CD4-positive, alpha-beta T cell treated with Interleukin-17A for 1 hour (primary cell): Measurements from ENCODE around the gene TRIM54.

ENCODE experiments used
- DNase-seq: peaks from one replicate; pipeline ENCODE4 v3.0.0-alpha.2; 2020

The TRIM54 gene

GRCh38 chr2:27281855-27282559 lies at the start of gene TRIM54:
TRIM54 (plus strand) TSS chr2:27282429; CDS start chr2:27282732, 303 bp downstream.
- no peak for DNase-seq

DNA sequence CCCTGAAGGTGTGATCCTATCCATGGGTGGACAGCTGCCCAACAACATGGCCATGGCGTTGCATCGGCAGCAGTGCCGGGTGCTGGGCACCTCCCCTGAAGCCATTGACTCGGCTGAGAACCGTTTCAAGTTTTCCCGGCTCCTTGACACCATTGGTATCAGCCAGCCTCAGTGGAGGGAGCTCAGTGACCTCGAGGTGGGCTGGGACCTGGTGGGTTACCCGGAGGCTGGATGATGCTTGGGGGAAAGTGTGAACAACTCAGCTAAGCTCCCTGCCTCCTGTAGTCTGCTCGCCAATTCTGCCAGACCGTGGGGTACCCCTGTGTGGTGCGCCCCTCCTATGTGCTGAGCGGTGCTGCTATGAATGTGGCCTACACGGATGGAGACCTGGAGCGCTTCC lies 48.9 kb upstream of the TRIM54 start:
- DNase-seq, result no peak

GRCh38 chr2:27236136-27236535 lies 46.1 kb upstream of the TRIM54 start:
- no peak for DNase-seq

DNA sequence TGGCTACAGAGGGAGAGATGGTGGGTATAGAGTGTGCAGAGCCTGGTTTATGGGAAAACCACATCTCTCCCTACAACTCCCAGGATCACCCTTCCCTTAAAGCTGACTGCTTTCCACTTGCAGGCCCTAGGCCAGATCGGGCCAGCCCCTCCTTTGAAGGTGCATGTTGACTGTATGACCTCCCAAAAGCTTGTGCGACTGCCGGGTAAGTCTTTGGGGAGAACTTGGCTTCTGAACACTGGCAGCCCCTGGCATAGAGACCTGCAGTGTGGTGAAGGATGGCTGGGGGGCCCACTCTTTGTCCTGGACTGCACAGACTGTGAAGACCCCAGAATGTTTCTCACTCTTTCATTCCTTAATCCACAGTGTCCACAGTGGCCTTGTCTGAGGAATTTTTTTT lies 45.6 kb upstream of the TRIM54 start:
- DNase-seq, result no peak

DNA sequence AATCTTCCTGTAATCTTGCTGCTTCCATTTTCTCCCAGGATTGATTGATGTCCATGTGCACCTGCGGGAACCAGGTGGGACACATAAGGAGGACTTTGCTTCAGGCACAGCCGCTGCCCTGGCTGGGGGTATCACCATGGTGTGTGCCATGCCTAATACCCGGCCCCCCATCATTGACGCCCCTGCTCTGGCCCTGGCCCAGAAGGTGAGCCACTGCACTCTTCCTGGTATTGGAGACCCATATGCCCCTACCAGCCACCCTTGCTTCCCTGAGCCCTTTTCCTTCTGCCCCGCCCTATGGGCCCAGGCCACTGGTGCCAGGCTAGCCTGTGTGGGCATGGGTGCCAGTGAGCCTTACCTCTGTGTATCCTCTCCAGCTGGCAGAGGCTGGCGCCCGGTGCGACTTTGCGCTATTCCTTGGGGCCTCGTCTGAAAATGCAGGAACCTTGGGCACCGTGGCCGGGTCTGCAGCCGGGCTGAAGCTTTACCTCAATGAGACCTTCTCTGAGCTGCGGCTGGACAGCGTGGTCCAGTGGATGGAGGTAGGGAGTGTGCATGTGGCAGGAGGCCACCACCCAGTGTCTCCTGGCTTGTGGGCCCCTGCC lies 44.8 kb upstream of the TRIM54 start:
- no peak for DNase-seq

GRCh38 chr2:27238976-27239375 lies 43.3 kb upstream of the TRIM54 start:
- no peak for DNase-seq

- no peak for DNase-seq
Measured at GRCh38 chr2:27240406-27240805, 41.8 kb upstream of the TRIM54 start.

GRCh38 chr2:27241761-27242613 lies 40.2 kb upstream of the TRIM54 start:
- DNase-seq, result peak; percentile 14

DNA sequence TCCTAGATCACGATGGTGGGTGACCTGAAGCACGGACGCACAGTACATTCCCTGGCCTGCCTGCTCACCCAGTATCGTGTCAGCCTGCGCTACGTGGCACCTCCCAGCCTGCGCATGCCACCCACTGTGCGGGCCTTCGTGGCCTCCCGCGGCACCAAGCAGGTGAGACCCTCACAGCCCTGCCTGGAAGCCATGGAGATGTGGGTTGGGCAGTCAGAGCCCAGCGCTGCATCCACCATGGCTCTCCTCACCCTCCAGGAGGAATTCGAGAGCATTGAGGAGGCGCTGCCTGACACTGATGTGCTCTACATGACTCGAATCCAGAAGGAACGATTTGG lies 39.6 kb upstream of the TRIM54 start:
- DNase-seq, result no peak

DNA sequence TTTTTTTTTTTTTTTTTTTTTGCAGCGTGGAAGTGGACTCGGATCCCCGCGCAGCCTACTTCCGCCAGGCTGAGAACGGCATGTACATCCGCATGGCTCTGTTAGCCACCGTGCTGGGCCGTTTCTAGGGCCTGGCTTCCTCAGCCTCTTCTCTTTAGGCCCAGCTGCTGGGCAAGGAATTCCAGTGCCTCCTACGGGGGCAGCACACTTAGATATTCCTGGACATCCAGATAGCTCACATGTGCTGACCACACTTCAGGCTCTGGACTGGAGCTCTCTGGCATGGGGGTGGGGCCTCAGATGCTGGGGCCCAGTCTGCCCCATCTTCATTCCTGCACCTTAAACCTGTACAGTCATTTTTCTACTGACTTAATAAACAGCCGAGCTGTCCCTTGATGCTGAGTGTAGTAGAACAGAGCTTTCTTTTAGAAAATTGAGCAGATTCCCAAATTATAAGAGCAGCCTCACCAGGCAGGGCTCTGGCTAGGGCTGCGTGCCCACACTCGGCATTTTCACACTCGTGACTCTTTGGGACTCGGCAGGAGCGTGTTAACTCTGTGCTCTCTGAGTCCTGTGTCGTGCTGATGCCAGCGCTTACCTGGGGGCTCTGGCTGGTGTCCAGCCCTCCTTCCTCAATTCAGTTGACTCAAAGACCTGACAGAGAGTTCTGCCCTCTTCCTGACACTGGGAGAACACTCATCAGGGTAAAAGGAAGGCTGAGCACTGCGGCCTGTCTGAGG lies 38.7 kb upstream of the TRIM54 start:
- DNase-seq, result no peak

GRCh38 chr2:27245116-27245515 lies 37.1 kb upstream of the TRIM54 start:
- DNase-seq, result no peak

DNA sequence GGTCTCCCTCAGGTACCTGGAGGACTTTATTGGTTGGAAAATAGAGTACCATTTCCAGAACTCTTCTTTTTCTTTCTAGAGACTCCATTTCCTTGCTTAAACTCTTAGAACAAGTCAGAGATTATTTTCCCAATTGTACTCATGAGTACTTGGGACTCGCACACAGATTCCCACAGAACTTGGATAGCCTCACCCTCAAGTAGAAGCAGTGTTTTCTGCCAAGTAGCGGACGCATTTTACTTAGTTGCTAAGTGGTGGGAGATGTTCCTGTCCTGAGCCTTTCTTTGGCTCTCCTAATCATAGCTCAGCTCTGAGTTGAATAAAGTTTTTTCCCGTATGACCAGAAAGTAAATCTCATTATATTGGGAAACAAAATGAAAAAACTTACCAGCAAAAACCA lies 36.6 kb upstream of the TRIM54 start:
- no peak for DNase-seq

- no peak for DNase-seq
Measured at GRCh38 chr2:27247893-27248292, 34.3 kb upstream of the TRIM54 start.

DNA sequence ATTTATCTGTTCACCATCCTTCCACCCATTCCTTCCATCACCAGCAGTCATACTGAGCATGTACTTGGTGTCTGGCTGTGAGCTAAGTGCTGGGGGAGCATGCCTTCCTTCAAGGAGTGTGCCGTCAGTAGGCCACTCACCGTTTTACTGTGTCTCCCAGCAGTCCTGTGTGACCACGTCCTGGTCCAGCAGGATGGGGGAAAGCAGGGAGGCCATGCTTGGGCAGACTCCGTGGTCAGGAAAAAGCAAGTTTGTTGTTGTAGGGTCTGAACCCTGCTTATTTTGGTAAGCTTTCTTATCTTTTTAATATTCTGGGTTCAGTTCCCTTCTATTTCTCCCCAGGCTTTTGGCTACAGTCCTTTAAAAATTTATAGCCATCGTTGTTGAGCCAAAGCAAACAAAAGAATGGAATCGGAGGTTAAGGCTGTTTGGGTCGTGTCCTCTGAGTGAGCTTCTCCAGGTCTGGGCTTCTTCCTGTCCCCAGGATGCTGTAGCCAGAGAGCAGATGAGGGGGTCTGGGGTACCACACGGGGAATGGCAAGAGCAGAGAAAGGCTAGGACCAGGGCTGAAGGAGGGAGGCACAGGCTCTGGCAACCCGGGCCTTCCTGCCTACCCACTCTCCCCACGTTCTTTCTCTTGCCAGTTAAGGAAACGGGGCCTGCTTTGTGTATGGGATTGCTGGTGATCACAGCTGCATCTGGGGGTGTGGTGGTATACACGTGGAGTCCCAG lies 32.9 kb upstream of the TRIM54 start:
- no peak for DNase-seq

GRCh38 chr2:27249891-27250651 lies 32.2 kb upstream of the TRIM54 start:
- peak; percentile 45 for DNase-seq

GRCh38 chr2:27250652-27251379 lies 31.4 kb upstream of the TRIM54 start:
- no peak for DNase-seq

DNA sequence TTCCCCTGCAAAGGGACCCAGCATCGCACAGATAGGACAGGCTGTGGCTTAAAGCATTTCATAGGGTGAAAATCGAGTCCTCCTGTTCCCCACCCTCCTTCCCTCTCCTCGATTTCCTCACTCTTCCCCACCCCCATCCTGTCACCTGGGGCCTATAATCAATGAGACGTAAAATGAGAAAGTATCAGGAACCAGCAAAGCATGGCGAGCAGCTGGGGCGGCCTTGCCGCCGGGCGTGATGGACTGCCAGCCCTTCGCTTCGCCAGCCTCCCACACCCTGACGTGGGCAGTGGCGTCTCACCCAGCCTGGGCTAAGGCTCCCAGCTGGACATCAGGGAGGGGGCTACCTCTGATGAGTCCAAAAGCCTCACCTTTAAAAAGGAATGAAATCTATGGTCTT lies 30.5 kb upstream of the TRIM54 start:
- DNase-seq, result no peak

GRCh38 chr2:27255187-27255586 lies 27.0 kb upstream of the TRIM54 start:
- DNase-seq, result no peak

DNA sequence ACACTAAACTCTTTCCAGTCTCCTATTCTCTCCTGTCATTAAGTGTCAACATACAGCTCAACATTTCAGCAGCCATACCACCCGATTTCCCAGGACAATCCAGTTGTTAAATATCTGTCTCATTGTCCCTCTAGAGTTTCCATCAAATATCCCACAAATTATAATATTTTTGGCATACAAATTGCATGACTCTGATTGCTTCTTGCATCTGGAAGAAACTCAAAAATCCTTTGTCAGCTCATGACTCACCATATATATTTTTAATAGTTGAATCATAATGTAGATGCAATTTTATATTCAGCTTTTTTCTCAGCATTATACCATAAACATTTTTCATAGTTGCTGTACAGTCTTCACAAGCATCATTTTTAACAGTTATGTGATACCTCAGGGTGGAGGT lies 26.6 kb upstream of the TRIM54 start:
- no peak for DNase-seq

DNA sequence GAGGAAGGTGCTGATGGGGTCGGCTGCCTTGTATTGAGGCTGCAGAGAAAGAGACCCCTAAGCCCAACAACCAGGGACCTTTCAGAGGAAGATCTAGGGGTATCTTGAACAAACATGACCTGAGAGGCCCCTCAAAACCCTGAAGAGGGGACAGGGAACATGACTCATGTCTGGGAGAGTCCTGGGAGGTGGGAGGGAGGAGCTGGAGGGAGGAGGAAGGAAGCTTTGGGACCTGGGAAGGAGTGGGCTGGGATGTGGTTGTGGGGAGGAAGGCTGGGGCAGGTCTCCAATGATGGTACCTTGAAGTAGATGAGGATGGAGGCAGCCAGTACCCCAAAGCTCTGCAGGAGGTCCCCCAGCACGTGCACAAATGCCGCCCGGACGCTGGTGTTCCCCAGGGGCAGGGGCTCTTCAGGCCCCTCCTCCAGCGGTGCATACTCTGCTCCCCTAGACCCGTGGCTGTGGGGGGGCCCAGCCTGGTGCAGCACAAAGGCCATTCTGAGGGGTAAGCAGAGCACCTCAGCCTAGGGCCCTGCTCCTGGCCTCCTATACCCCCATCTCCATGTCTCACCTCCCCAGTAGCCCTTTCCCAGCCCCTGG lies 25.3 kb upstream of the TRIM54 start:
- DNase-seq, result no peak

- DNase-seq, result no peak
Measured at GRCh38 chr2:27258051-27258450, 24.2 kb upstream of the TRIM54 start.
